ENCODE results near the gene UBXN7. TPM values are rescaled to one million over a fixed set of nuclear protein-coding genes. Genes with fewer than 3 reads are reported as not detected.

The UBXN7 gene
- total RNA-seq, 1 experiment from 2014 or later = 10.2 TPM

DNA sequence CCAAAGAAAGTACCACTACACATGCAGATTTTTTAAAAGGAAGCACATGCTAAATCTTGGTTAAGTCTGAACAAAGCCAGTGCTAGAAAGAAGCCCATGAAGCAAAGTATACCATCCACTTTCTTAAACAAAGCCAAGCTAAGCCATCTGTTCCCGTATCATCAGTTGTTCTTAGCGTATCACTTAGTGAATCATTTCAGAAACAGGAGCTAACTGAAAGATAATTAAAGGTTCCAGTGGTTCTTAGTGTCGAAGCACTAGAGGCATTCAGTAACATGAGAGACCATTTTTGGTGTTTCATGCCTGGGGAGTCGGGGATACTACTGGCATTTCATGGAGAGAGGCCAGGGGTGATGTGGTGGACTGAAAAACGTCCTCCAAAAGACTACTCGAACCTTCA is 12.8 kb downstream of the UBXN7 start:
- H4K20me1 ChIP-seq (ENCODE audit: low read length) = peaks cover 12% of the 10 kb centered on the region
- no peaks in the 10 kb centered on the region for H3K9me3 ChIP-seq (ENCODE audit: low read length)
- no peak overlapping the region for H2AFZ ChIP-seq (ENCODE audit: low read length)
- ATAC-seq (no peak), DNase-seq (no peak)
- no peak overlapping the region for H3K9ac ChIP-seq (ENCODE audit: low read length)
- no peak overlapping the region for H3K4me3 ChIP-seq (ENCODE audit: low read length)
- TF ChIP-seq, protein P1, sequence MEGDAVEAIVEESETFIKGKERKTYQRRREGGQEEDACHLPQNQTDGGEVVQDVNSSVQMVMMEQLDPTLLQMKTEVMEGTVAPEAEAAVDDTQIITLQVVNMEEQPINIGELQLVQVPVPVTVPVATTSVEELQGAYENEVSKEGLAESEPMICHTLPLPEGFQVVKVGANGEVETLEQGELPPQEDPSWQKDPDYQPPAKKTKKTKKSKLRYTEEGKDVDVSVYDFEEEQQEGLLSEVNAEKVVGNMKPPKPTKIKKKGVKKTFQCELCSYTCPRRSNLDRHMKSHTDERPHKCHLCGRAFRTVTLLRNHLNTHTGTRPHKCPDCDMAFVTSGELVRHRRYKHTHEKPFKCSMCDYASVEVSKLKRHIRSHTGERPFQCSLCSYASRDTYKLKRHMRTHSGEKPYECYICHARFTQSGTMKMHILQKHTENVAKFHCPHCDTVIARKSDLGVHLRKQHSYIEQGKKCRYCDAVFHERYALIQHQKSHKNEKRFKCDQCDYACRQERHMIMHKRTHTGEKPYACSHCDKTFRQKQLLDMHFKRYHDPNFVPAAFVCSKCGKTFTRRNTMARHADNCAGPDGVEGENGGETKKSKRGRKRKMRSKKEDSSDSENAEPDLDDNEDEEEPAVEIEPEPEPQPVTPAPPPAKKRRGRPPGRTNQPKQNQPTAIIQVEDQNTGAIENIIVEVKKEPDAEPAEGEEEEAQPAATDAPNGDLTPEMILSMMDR (conservative IDR thresholded peaks at IDR 0.05; ENCODE audit: low read depth, low read length) = no peak
- TF ChIP-seq EZH2phosphoT487 (IDR thresholded peaks at IDR 0.05; ENCODE audit: borderline replicate concordance, low read length) (no peak), EZH2 (IDR thresholded peaks at IDR 0.05; ENCODE audit: low read length, unreplicated experiment) (no peak)
- peaks cover 94% of the 10 kb centered on the region for H3K79me2 ChIP-seq (ENCODE audit: low read length)
- H3K36me3 ChIP-seq (ENCODE audit: low read depth, low read length) = no peaks in the 10 kb centered on the region
- BruUV-seq (replicated peaks) = no TSS peak
- ChIA-PET CTCF (no interaction called here), POLR2A (ENCODE audit: unreplicated experiment) (no interaction called here)
- no peaks in the 10 kb centered on the region for H3K27me3 ChIP-seq (ENCODE audit: low read length)
- H3F3A ChIP-seq (ENCODE audit: low read length, unreplicated experiment) = no peaks in the 10 kb centered on the region
- peaks cover 6% of the 10 kb centered on the region for H3K4me1 ChIP-seq (ENCODE audit: insufficient read depth, low read length)
- H3K9me2 ChIP-seq (replicated peaks; ENCODE audit: low read length) = no peaks in the 10 kb centered on the region
- intact Hi-C loops (cut with micrococcal nuclease) = no loop called here
- no peak overlapping the region for H3K27ac ChIP-seq (ENCODE audit: low read length)
- H3K4me2 ChIP-seq (ENCODE audit: low read length) = no peak overlapping the region

GRCh38 chr3:196418601-196419000 is 13.6 kb downstream of the UBXN7 start:
- Histone ChIP-seq H3K27me3 (ENCODE audit: low read length) (no peaks in the 10 kb centered on the region), H3K27ac (ENCODE audit: low read length) (no peak overlapping the region), H3K4me1 (ENCODE audit: insufficient read depth, low read length) (peaks cover 8% of the 10 kb centered on the region), H3K9me3 (ENCODE audit: low read length) (no peaks in the 10 kb centered on the region), H3K79me2 (ENCODE audit: low read length) (peaks cover 94% of the 10 kb centered on the region), H3K9me2 (replicated peaks; ENCODE audit: low read length) (no peaks in the 10 kb centered on the region), H2AFZ (ENCODE audit: low read length) (no peak overlapping the region), H3K4me3 (ENCODE audit: low read length) (no peak overlapping the region), H3K36me3 (ENCODE audit: low read depth, low read length) (no peaks in the 10 kb centered on the region), H3F3A (ENCODE audit: low read length, unreplicated experiment) (no peaks in the 10 kb centered on the region), H4K20me1 (ENCODE audit: low read length) (peaks cover 12% of the 10 kb centered on the region), H3K4me2 (ENCODE audit: low read length) (no peak overlapping the region), H3K9ac (ENCODE audit: low read length) (no peak overlapping the region)
- ATAC-seq (no peak), DNase-seq (no peak)
- ChIA-PET POLR2A (ENCODE audit: unreplicated experiment) (no interaction called here), CTCF (no interaction called here)
- TF ChIP-seq, protein P1 (conservative IDR thresholded peaks at IDR 0.05; ENCODE audit: low read depth, low read length) = no peak
- no peak for TF ChIP-seq EZH2 (IDR thresholded peaks at IDR 0.05; ENCODE audit: low read length, unreplicated experiment)
- no peak for TF ChIP-seq EZH2phosphoT487 (IDR thresholded peaks at IDR 0.05; ENCODE audit: borderline replicate concordance, low read length)
- BruUV-seq (replicated peaks) = no TSS peak
- intact Hi-C loops (cut with micrococcal nuclease) = no loop called here

DNA sequence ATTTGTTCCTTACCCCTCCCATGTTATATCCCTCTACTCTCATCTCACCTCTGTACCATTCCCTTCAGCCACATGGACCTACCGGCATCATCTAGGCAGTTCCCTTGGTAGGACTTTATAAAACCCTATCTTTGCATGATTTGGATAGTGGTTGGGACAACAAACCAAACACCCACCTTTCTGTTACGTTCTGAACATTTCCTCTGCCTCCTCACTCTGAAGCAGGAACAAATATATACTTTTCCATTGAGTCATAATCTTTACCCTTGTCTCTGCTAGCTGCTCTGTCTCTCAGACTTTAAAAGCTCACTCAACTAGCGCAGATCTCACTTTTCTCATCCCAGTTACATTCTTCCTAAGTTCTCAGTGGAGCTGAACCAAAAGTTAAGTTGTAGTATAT is 17.8 kb downstream of the UBXN7 start:
- peaks cover 84% of the 10 kb centered on the region for H3K79me2 ChIP-seq (ENCODE audit: low read length)
- ChIA-PET CTCF (no interaction called here), POLR2A (ENCODE audit: unreplicated experiment) (no interaction called here)

More for the DNA sequence above, 17.8 kb downstream of the UBXN7 start:
- Histone ChIP-seq H3K9me2 (replicated peaks; ENCODE audit: low read length) (no peaks in the 10 kb centered on the region), H3K4me3 (ENCODE audit: low read length) (no peak overlapping the region; the same call in 1 of the 2 replicates), H3K27me3 (ENCODE audit: low read length) (no peaks in the 10 kb centered on the region), H3F3A (ENCODE audit: low read length, unreplicated experiment) (no peaks in the 10 kb centered on the region), H3K4me2 (ENCODE audit: low read length) (peak overlapping the region; percentile 12; the same call in 1 of the 2 replicates), H3K27ac (ENCODE audit: low read length) (peak overlapping the region; percentile 17), H2AFZ (ENCODE audit: low read length) (no peak overlapping the region), H3K4me1 (ENCODE audit: insufficient read depth, low read length) (peaks cover 8% of the 10 kb centered on the region), H3K36me3 (ENCODE audit: low read depth, low read length) (no peaks in the 10 kb centered on the region), H3K9ac (ENCODE audit: low read length) (no peak overlapping the region), H3K9me3 (ENCODE audit: low read length) (no peaks in the 10 kb centered on the region), H4K20me1 (ENCODE audit: low read length) (0 out of 2 replicates have a peak, but pooled peaks cover 3% of the 10 kb centered on the region)
- ATAC-seq (peak; percentile 83), DNase-seq (peak; percentile 18)
- no TSS peak for BruUV-seq (replicated peaks)
- TF ChIP-seq, protein P1 (conservative IDR thresholded peaks at IDR 0.05; ENCODE audit: low read depth, low read length) = no peak
- TF ChIP-seq EZH2phosphoT487 (IDR thresholded peaks at IDR 0.05; ENCODE audit: borderline replicate concordance, low read length) (no peak), EZH2 (IDR thresholded peaks at IDR 0.05; ENCODE audit: low read length, unreplicated experiment) (no peak)
- intact Hi-C loops (cut with micrococcal nuclease) = no loop called here

Data from PC-3 (cell line).